Liver (tissue), 9 donors: ENCODE results near the gene CD200R1. TPM values are rescaled to one million over a fixed set of nuclear protein-coding genes. Genes with fewer than 3 reads are reported as not detected.

Experiments
- DNase-seq: peaks from one replicate; pipeline ENCODE4 v3.0.0-alpha.2; 2017; ENCODE audit warnings: low spot score
- H3K27ac ChIP-seq, 2 donors: one replicate each; pipeline ENCODE4 v1.7.0; 2013; ENCODE audit warnings: inconsistent platforms in 2 of 2, low read length in 2 of 2, control low read depth in 1 of 2, low read depth in 1 of 2, mild to moderate bottlenecking in 1 of 2
- H3K27me3 ChIP-seq, 4 donors: one replicate each; pipeline versions ENCODE4 v1.6.1 to v1.7.0; 2013; ENCODE audit warnings: low read length in 3 of 4, inconsistent platforms in 1 of 4, mild to moderate bottlenecking in 1 of 4, moderate library complexity in 1 of 4; ENCODE audit not compliant: control insufficient read depth in 4 of 4, insufficient read depth in 4 of 4
- H3K36me3 ChIP-seq, 4 donors: one replicate each; pipeline versions ENCODE4 v1.6.1 to v1.7.0; 2013; ENCODE audit warnings: low read length in 3 of 4, mild to moderate bottlenecking in 3 of 4, low read depth in 1 of 4, moderate library complexity in 1 of 4; ENCODE audit not compliant: control insufficient read depth in 4 of 4, insufficient read depth in 3 of 4
- H3K4me1 ChIP-seq, 4 donors: one replicate each; pipeline versions ENCODE4 v1.6.1 to v1.7.0; 2013; ENCODE audit warnings: low read length in 3 of 4, mild to moderate bottlenecking in 3 of 4, moderate library complexity in 1 of 4; ENCODE audit not compliant: control insufficient read depth in 4 of 4, insufficient read depth in 4 of 4
- H3K4me3 ChIP-seq, 3 donors: one replicate each; pipeline versions ENCODE4 v1.6.1 to v1.7.0; 2013; ENCODE audit warnings: low read length in 3 of 3, control low read depth in 1 of 3, low read depth in 1 of 3, mild to moderate bottlenecking in 1 of 3
- H3K9ac ChIP-seq, 2 donors: one replicate each; pipeline ENCODE4 v1.7.0; 2013; ENCODE audit warnings: low read length in 2 of 2, mild to moderate bottlenecking in 2 of 2, moderate library complexity in 2 of 2, control low read depth in 1 of 2, low read depth in 1 of 2
- H3K9me3 ChIP-seq, 4 donors: one replicate each; pipeline versions ENCODE4 v1.6.1 to v1.7.0; 2013; ENCODE audit warnings: low read length in 3 of 4; ENCODE audit not compliant: control insufficient read depth in 4 of 4
- ATF3 ChIP-seq: IDR thresholded peaks from 2 replicates; pipeline ENCODE4 v1.6.1; 2016; ENCODE audit warnings: antibody characterized with exemption
- CTCF ChIP-seq: fragments of 150-350 bp; IDR thresholded peaks from 2 replicates; pipeline ENCODE4 v1.5.1; 2017; ENCODE audit warnings: improper control_type of control experiment, low read depth, low read length; ENCODE audit not compliant: missing input control
- EGR1 ChIP-seq, 2 donors: IDR thresholded peaks; 2 replicates each; pipeline ENCODE4 v1.6.1; 2016 to 2018; ENCODE audit warnings: antibody characterized with exemption in 2 of 2, low read depth in 2 of 2
- FOXA1 ChIP-seq: IDR thresholded peaks from 2 replicates; pipeline ENCODE4 v1.6.1; 2016; ENCODE audit warnings: antibody characterized with exemption
- GABPA ChIP-seq, 2 donors: IDR thresholded peaks in 1 of 2; conservative IDR thresholded peaks in 1 of 2; 2 replicates each; pipeline ENCODE4 v1.6.1; 2016; ENCODE audit warnings: antibody characterized with exemption in 2 of 2, mild to moderate bottlenecking in 1 of 2, moderate library complexity in 1 of 2
- HNF4A ChIP-seq, 2 donors: conservative IDR thresholded peaks; 2 replicates each; pipeline ENCODE4 v1.6.1; 2016; ENCODE audit warnings: antibody characterized with exemption in 2 of 2, mild to moderate bottlenecking in 2 of 2
- HNF4G ChIP-seq: IDR thresholded peaks from 2 replicates; pipeline ENCODE4 v1.6.1; 2016; ENCODE audit warnings: antibody characterized with exemption
- JUND ChIP-seq, 2 donors: IDR thresholded peaks; 2 replicates each; pipeline ENCODE4 v1.6.1; 2016; ENCODE audit warnings: antibody characterized with exemption in 2 of 2
- MAX ChIP-seq: IDR thresholded peaks from 2 replicates; pipeline ENCODE4 v1.6.1; 2016; ENCODE audit warnings: antibody characterized with exemption
- NR2F2 ChIP-seq: IDR thresholded peaks from 2 replicates; pipeline ENCODE4 v1.6.1; 2016; ENCODE audit warnings: antibody characterized with exemption
- RAD21 ChIP-seq, 2 donors: IDR thresholded peaks; 2 replicates each; pipeline ENCODE4 v1.6.1; 2016; ENCODE audit warnings: antibody characterized with exemption in 2 of 2, mild to moderate bottlenecking in 2 of 2
- REST ChIP-seq: IDR thresholded peaks from 2 replicates; pipeline ENCODE4 v1.6.1; 2016; ENCODE audit warnings: antibody characterized with exemption, mild to moderate bottlenecking
- RXRA ChIP-seq, 2 donors: IDR thresholded peaks; 2 replicates each; pipeline ENCODE4 v1.6.1; 2017 to 2018; ENCODE audit warnings: antibody characterized with exemption in 2 of 2, mild to moderate bottlenecking in 1 of 2
- SP1 ChIP-seq: IDR thresholded peaks from 2 replicates; pipeline ENCODE4 v1.6.1; 2018; ENCODE audit warnings: antibody characterized with exemption, mild to moderate bottlenecking
- TAF1 ChIP-seq: conservative IDR thresholded peaks from 2 replicates; pipeline ENCODE4 v1.6.1; 2016; ENCODE audit warnings: antibody characterized with exemption, mild to moderate bottlenecking
- WGBS: extraction: QIAGEN DNeasy Blood & Tissue Kit; methylation state at CpG from one replicate; pipeline ENCODE4 v1.1.7; 2013; 5-methylcytosine and 5-hydroxymethylcytosine counted together
- polyA plus RNA-seq, 2 donors: library from polyadenylated mRNA; stranded (reverse) in 1 of 2; unstranded in 1 of 2; fragments of 200-250 nt in 1 of 2; fragments of >200 nt in 1 of 2; fragmentation: Nextera tagmentation in 1 of 2; extraction: Ambion mirVana in 1 of 2; gene quantifications; one replicate each; pipeline versions ENCODE4 v1.2.1 to v1.2.3, GENCODE V29; 2013 to 2015
- total RNA-seq, 2 donors: library from RNA; depleted of rRNA; stranded (reverse); fragments of >200 nt; gene quantifications; one replicate each; pipeline ENCODE4 v1.2.3, GENCODE V29; 2014
- donor health status: healthy.
- donor health status: healthy.
- donor health status: healthy.
- donor health status: healthy.
- donor health status: healthy.

The CD200R1 gene
- total and polyA plus RNA-seq, 4 donors, result 0.40 to 5.4 (median 1.00) TPM

GRCh38 chr3:112881891-112882290, 93.0 kb downstream of the CD200R1 start:
- 72% methylated on average over 4 of the region's 4 CpGs for WGBS
- TF ChIP-seq FOXA1 (no peak), HNF4A (conservative IDR thresholded peaks at IDR 0.05) (no peak), RXRA (IDR thresholded peaks at IDR 0.05) (no peak), NR2F2 (no peak), RAD21 (IDR thresholded peaks at IDR 0.05) (no peak), EGR1 (IDR thresholded peaks at IDR 0.05; ENCODE audit: low read depth in 2 of 2) (no peak), CTCF (no peak), REST (no peak), MAX (no peak)
- no peaks in the 10 kb centered on the region for H3K4me1 ChIP-seq
- no peaks in the 10 kb centered on the region for H3K36me3 ChIP-seq
- no peak overlapping the region for H3K27ac ChIP-seq
- peaks cover 0 to 4% (median 1%) of the 10 kb centered on the region in 4 donors for H3K27me3 ChIP-seq
- no peak for DNase-seq
- H3K9ac ChIP-seq, result no peak overlapping the region
- H3K9me3 ChIP-seq, result no peaks in the 10 kb centered on the region
- H3K4me3 ChIP-seq, result no peak overlapping the region

DNA sequence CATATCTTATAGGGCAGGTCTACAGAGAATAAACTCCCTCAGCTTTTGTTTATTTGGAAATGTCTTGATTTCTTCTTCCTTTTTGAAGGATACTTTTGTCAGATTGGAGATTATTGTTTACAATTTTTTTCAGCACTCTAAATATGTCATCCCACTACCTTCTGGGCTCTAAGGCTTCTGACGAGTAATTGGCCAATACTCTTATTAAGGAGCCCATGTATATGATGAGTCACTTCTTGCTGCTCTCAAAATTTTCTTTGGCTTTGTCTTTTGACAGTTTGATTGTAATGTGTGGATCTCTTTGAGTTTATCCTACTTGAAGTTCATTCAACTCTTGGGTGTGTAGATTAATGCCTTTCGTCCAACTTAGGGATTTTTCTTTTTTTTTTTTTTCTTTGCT, 99.3 kb downstream of the CD200R1 start:
- no peak for DNase-seq
- 75% methylated on average over 2 of the region's 2 CpGs for WGBS
- Histone ChIP-seq H3K9ac (no peak overlapping the region), H3K27me3 (no peaks in the 10 kb centered on the region), H3K4me1 (no peaks in the 10 kb centered on the region), H3K36me3 (no peaks in the 10 kb centered on the region), H3K9me3 (no peaks in the 10 kb centered on the region), H3K27ac (no peak overlapping the region), H3K4me3 (no peak overlapping the region)
- no peak for TF ChIP-seq RAD21 (IDR thresholded peaks at IDR 0.05)
- no peak for TF ChIP-seq MAX
- no peak for TF ChIP-seq SP1
- no peak for TF ChIP-seq REST
- no peak for TF ChIP-seq FOXA1
- TF ChIP-seq ATF3, result no peak
- no peak for TF ChIP-seq EGR1 (IDR thresholded peaks at IDR 0.05; ENCODE audit: low read depth in 2 of 2)
- no peak for TF ChIP-seq HNF4G
- no peak for TF ChIP-seq GABPA (IDR thresholded peaks at IDR 0.05 in 1 of 2, conservative IDR thresholded peaks at IDR 0.05 in 1 of 2)
- TF ChIP-seq JUND (IDR thresholded peaks at IDR 0.05), result no peak
- no peak for TF ChIP-seq TAF1
- no peak for TF ChIP-seq HNF4A (conservative IDR thresholded peaks at IDR 0.05)
